Suprapubic skin (tissue), 4 donors: ENCODE measurements around the gene GOLGB1. TPM values are rescaled to one million over a fixed set of nuclear protein-coding genes. Genes with fewer than 3 reads are reported as not detected.

ENCODE experiments used
- DNase-seq, 2 donors: peaks; one replicate each; pipeline ENCODE4 v3.0.0-alpha.2; 2019; ENCODE audit warnings: low spot score in 2 of 2
- H3K27ac ChIP-seq: fragments of 200-600 bp; sonication (generic); one replicate; pipeline ENCODE4 v1.5.1; 2019
- H3K27me3 ChIP-seq: fragments of 200-600 bp; sonication (generic); one replicate; pipeline ENCODE4 v1.5.1; 2019
- H3K36me3 ChIP-seq: fragments of 200-600 bp; sonication (generic); one replicate; pipeline ENCODE4 v1.5.1; 2019
- H3K4me1 ChIP-seq: fragments of 200-600 bp; sonication (generic); one replicate; pipeline ENCODE4 v1.5.1; 2019
- H3K4me3 ChIP-seq: fragments of 200-600 bp; sonication (generic); one replicate; pipeline ENCODE4 v1.5.1; 2019; ENCODE audit warnings: mild to moderate bottlenecking
- H3K9me3 ChIP-seq: fragments of 200-600 bp; sonication (generic); one replicate; pipeline ENCODE4 v1.5.1; 2019
- EP300 ChIP-seq: sonication (generic); formaldehyde crosslinking; IDR thresholded peaks from one replicate; pipeline ENCODE4 v1.6.1; 2017; ENCODE audit warnings: antibody characterized with exemption
- POLR2A ChIP-seq, 2 donors: fragments of 450-650 bp; IDR thresholded peaks; one replicate each; pipeline ENCODE4 v1.6.1; 2017; ENCODE audit warnings: antibody characterized with exemption in 2 of 2, mild to moderate bottlenecking in 2 of 2, moderate library complexity in 2 of 2
- POLR2AphosphoS5 ChIP-seq, 3 donors: sonication (generic); formaldehyde crosslinking; IDR thresholded peaks; one replicate each; pipeline ENCODE4 v1.6.1; 2017; ENCODE audit warnings: antibody characterized with exemption in 3 of 3
- WGBS: methylation state at CpG from one replicate; pipeline ENCODE4 v1.1.5; 2018; 5-methylcytosine and 5-hydroxymethylcytosine counted together
- total RNA-seq, 4 donors: library from RNA; depleted of rRNA; stranded (reverse); fragments of >200 nt; gene quantifications; one replicate each; pipeline ENCODE4 v1.1.0, GENCODE V29; 2016
- TF ChIP-seq, protein P1 (sequence below), 2 donors: fragments of 200-600 bp in 1 of 2; fragments of 450-650 bp in 1 of 2; sonication (generic) in 1 of 2; IDR thresholded peaks; one replicate each; pipeline ENCODE4 v1.5.1; 2016 to 2019; ENCODE audit warnings: antibody characterized with exemption in 2 of 2, mild to moderate bottlenecking in 1 of 2, moderate library complexity in 1 of 2

GOLGB1 gene
- total RNA-seq, 4 donors from 2014 or later = 39.3 to 98.4 (median 53.5) TPM

DNA sequence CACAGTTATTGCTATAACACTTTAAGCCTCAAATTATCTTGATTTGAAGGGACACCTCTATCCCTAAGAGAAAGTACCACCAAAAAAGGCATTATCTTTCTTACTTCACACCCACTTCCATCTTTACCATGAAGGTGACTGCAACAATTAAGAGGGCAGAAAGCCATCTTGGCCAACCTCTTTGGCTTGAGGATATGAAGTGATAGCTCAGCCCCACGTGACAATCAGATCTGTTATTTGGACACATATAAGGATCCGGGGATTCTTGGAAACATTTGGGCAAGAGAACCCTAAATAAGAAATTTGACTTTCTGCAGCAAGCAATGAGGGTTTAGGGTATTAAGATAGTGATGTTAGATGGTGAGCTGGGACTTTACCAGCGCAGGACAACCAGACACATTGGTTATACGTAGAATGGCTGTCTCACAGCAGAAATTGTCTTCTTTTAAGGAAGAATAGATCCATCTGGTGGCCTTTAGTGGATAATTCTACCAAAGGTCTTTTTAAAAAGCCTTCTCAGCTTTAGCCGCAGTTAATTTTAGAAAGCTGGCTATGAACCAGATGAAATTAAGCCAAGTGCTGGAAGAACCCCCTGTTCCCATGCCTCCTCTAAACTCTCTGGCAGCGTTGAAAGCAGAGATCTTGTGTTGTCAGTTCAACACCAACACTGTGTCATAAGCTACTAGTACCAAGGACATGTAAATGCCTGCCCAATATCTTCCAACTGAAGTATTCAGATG, 101.2 kb downstream of the GOLGB1 start:
- H3K4me3 ChIP-seq = no peak overlapping the region
- peaks cover 13% of the 10 kb centered on the region for H3K4me1 ChIP-seq
- peak overlapping the region; percentile 25 for H3K27ac ChIP-seq
- H3K9me3 ChIP-seq = no peaks in the 10 kb centered on the region
- H3K36me3 ChIP-seq = no peaks in the 10 kb centered on the region
- 56% methylated on average over 6 of the region's 6 CpGs for WGBS
- TF ChIP-seq POLR2A (IDR thresholded peaks at IDR 0.05) (no peak), EP300 (no peak), POLR2AphosphoS5 (IDR thresholded peaks at IDR 0.05) (no peak)
- TF ChIP-seq, protein P1, sequence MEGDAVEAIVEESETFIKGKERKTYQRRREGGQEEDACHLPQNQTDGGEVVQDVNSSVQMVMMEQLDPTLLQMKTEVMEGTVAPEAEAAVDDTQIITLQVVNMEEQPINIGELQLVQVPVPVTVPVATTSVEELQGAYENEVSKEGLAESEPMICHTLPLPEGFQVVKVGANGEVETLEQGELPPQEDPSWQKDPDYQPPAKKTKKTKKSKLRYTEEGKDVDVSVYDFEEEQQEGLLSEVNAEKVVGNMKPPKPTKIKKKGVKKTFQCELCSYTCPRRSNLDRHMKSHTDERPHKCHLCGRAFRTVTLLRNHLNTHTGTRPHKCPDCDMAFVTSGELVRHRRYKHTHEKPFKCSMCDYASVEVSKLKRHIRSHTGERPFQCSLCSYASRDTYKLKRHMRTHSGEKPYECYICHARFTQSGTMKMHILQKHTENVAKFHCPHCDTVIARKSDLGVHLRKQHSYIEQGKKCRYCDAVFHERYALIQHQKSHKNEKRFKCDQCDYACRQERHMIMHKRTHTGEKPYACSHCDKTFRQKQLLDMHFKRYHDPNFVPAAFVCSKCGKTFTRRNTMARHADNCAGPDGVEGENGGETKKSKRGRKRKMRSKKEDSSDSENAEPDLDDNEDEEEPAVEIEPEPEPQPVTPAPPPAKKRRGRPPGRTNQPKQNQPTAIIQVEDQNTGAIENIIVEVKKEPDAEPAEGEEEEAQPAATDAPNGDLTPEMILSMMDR (IDR thresholded peaks at IDR 0.05) = no peak
- DNase-seq = no peak
- H3K27me3 ChIP-seq = no peaks in the 10 kb centered on the region

- TF ChIP-seq POLR2A (IDR thresholded peaks at IDR 0.05) (no peak), EP300 (no peak), POLR2AphosphoS5 (IDR thresholded peaks at IDR 0.05) (no peak)
- TF ChIP-seq, protein P1 (IDR thresholded peaks at IDR 0.05) = no peak
- Histone ChIP-seq H3K36me3 (peaks cover 8% of the 10 kb centered on the region), H3K27ac (no peak overlapping the region), H3K27me3 (no peaks in the 10 kb centered on the region), H3K4me1 (peaks cover 13% of the 10 kb centered on the region), H3K4me3 (no peak overlapping the region), H3K9me3 (no peaks in the 10 kb centered on the region)
- DNase-seq = no peak
- WGBS = 99% methylated on average over 5 of the region's 5 CpGs
These were observed 104.5 kb downstream of the GOLGB1 start for GRCh38 chr3:121645054-121645453.

GRCh38 chr3:121642601-121643314, 106.8 kb downstream of the GOLGB1 start:
- no peaks in the 10 kb centered on the region for H3K9me3 ChIP-seq
- WGBS = 88% methylated on average over 9 of the region's 9 CpGs
- no peaks in the 10 kb centered on the region for H3K27me3 ChIP-seq
- no peak overlapping the region for H3K4me3 ChIP-seq
- TF ChIP-seq POLR2AphosphoS5 (IDR thresholded peaks at IDR 0.05) (no peak), EP300 (no peak), POLR2A (IDR thresholded peaks at IDR 0.05) (no peak)
- TF ChIP-seq, protein P1 (IDR thresholded peaks at IDR 0.05) = no peak
- H3K36me3 ChIP-seq = peaks cover 11% of the 10 kb centered on the region
- H3K4me1 ChIP-seq = no peaks in the 10 kb centered on the region
- no peak overlapping the region for H3K27ac ChIP-seq
- DNase-seq = no peak

DNA sequence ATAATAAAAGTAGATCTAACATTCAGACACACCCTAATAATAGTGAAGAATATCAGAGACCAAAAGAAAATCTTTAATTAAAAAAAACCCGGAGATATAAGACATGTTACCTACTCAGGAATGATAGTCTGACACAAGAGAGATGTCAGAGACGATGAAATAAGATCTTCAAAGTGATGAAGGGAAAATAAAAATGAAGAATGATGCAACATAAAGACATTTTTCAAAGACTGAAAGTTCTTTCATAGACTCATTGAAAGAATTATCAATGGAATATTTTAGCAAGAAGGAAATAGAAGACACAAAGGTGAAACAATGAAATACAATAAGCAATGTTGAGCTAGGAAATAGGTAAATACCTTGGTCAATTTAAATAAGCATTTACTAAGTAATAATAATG, 108.4 kb downstream of the GOLGB1 start:
- Histone ChIP-seq H3K27ac (no peak overlapping the region), H3K4me1 (no peaks in the 10 kb centered on the region), H3K36me3 (peaks cover 13% of the 10 kb centered on the region), H3K27me3 (no peaks in the 10 kb centered on the region), H3K9me3 (no peaks in the 10 kb centered on the region), H3K4me3 (no peak overlapping the region)
- no peak for DNase-seq
- 83% methylated on average over 2 of the region's 2 CpGs for WGBS
- TF ChIP-seq, protein P1 (IDR thresholded peaks at IDR 0.05) = no peak
- no peak for TF ChIP-seq EP300

DNA sequence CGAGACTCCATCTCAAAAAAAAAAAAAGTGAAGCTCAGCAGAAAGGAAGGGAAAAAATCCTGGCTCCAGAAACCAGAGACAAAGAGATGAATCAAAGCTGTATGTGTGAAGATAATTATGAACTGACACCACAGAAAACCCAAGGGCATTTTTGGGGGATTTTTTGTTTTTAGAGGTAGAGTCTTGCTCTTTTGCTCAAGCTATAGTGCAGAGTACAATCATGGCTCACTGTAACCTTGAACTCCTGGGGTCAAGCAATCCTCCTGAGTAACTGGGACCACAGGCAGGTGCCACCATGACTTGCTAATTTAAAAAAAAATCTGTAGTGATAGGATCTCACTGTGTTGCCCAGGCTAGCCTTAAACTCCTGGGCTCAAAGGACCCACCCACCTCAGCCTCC, 111.6 kb downstream of the GOLGB1 start:
- Histone ChIP-seq H3K27me3 (no peaks in the 10 kb centered on the region), H3K27ac (no peak overlapping the region), H3K36me3 (peaks cover 21% of the 10 kb centered on the region), H3K4me1 (no peaks in the 10 kb centered on the region), H3K9me3 (no peaks in the 10 kb centered on the region), H3K4me3 (no peak overlapping the region)
- no peak for DNase-seq
- WGBS = 90% methylated on average over 1 of the region's 1 CpG
- TF ChIP-seq, protein P1 (IDR thresholded peaks at IDR 0.05) = no peak
- TF ChIP-seq POLR2AphosphoS5 (IDR thresholded peaks at IDR 0.05) (no peak), EP300 (no peak), POLR2A (IDR thresholded peaks at IDR 0.05) (no peak)
